Suprapubic skin (tissue), 4 donors: ENCODE measurements around the gene LRMDA. TPM values are rescaled to one million over a fixed set of nuclear protein-coding genes. Genes with fewer than 3 reads are reported as not detected.

Experiments
- DNase-seq, 2 donors: peaks; one replicate each; pipeline ENCODE4 v3.0.0-alpha.2; 2019; ENCODE audit warnings: low spot score in 2 of 2
- H3K27ac ChIP-seq: fragments of 200-600 bp; sonication (generic); one replicate; pipeline ENCODE4 v1.5.1; 2019
- H3K27me3 ChIP-seq: fragments of 200-600 bp; sonication (generic); one replicate; pipeline ENCODE4 v1.5.1; 2019
- H3K36me3 ChIP-seq: fragments of 200-600 bp; sonication (generic); one replicate; pipeline ENCODE4 v1.5.1; 2019
- H3K4me1 ChIP-seq: fragments of 200-600 bp; sonication (generic); one replicate; pipeline ENCODE4 v1.5.1; 2019
- H3K4me3 ChIP-seq: fragments of 200-600 bp; sonication (generic); one replicate; pipeline ENCODE4 v1.5.1; 2019; ENCODE audit warnings: mild to moderate bottlenecking
- H3K9me3 ChIP-seq: fragments of 200-600 bp; sonication (generic); one replicate; pipeline ENCODE4 v1.5.1; 2019
- EP300 ChIP-seq: sonication (generic); formaldehyde crosslinking; IDR thresholded peaks from one replicate; pipeline ENCODE4 v1.6.1; 2017; ENCODE audit warnings: antibody characterized with exemption
- POLR2A ChIP-seq, 2 donors: fragments of 450-650 bp; IDR thresholded peaks; one replicate each; pipeline ENCODE4 v1.6.1; 2017; ENCODE audit warnings: antibody characterized with exemption in 2 of 2, mild to moderate bottlenecking in 2 of 2, moderate library complexity in 2 of 2
- POLR2AphosphoS5 ChIP-seq, 3 donors: sonication (generic); formaldehyde crosslinking; IDR thresholded peaks; one replicate each; pipeline ENCODE4 v1.6.1; 2017; ENCODE audit warnings: antibody characterized with exemption in 3 of 3
- WGBS: methylation state at CpG from one replicate; pipeline ENCODE4 v1.1.5; 2018; 5-methylcytosine and 5-hydroxymethylcytosine counted together
- total RNA-seq, 4 donors: library from RNA; depleted of rRNA; stranded (reverse); fragments of >200 nt; gene quantifications; one replicate each; pipeline ENCODE4 v1.1.0, GENCODE V29; 2016
- TF ChIP-seq, protein P1 (sequence below), 2 donors: fragments of 200-600 bp in 1 of 2; fragments of 450-650 bp in 1 of 2; sonication (generic) in 1 of 2; IDR thresholded peaks; one replicate each; pipeline ENCODE4 v1.5.1; 2016 to 2019; ENCODE audit warnings: antibody characterized with exemption in 2 of 2, mild to moderate bottlenecking in 1 of 2, moderate library complexity in 1 of 2

The LRMDA gene
- total RNA-seq, 4 donors from 2014 or later: 0.10 to 2.9 (median 1.9) TPM; not detected in 1

- no peak overlapping the region for H3K27ac ChIP-seq
These were observed 906.2 kb downstream of the LRMDA start for GRCh38 chr10:76337641-76338040.

GRCh38 chr10:76338187-76338586, 906.8 kb downstream of the LRMDA start:
- 93% methylated on average over 2 of the region's 2 CpGs for WGBS
- H3K4me3 ChIP-seq: no peak overlapping the region
- DNase-seq: no peak
- TF ChIP-seq, protein P1, sequence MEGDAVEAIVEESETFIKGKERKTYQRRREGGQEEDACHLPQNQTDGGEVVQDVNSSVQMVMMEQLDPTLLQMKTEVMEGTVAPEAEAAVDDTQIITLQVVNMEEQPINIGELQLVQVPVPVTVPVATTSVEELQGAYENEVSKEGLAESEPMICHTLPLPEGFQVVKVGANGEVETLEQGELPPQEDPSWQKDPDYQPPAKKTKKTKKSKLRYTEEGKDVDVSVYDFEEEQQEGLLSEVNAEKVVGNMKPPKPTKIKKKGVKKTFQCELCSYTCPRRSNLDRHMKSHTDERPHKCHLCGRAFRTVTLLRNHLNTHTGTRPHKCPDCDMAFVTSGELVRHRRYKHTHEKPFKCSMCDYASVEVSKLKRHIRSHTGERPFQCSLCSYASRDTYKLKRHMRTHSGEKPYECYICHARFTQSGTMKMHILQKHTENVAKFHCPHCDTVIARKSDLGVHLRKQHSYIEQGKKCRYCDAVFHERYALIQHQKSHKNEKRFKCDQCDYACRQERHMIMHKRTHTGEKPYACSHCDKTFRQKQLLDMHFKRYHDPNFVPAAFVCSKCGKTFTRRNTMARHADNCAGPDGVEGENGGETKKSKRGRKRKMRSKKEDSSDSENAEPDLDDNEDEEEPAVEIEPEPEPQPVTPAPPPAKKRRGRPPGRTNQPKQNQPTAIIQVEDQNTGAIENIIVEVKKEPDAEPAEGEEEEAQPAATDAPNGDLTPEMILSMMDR (IDR thresholded peaks at IDR 0.05): no peak
- TF ChIP-seq POLR2A (IDR thresholded peaks at IDR 0.05) (no peak), POLR2AphosphoS5 (IDR thresholded peaks at IDR 0.05) (no peak), EP300 (no peak)
- peaks cover 2% of the 10 kb centered on the region for H3K9me3 ChIP-seq
- no peaks in the 10 kb centered on the region for H3K27me3 ChIP-seq
- no peaks in the 10 kb centered on the region for H3K36me3 ChIP-seq
- no peak overlapping the region for H3K27ac ChIP-seq
- peaks cover 2% of the 10 kb centered on the region for H3K4me1 ChIP-seq

More at GRCh38 chr10:76337641-76338040, 906.2 kb downstream of the LRMDA start:
- Histone ChIP-seq H3K4me1 (peaks cover 2% of the 10 kb centered on the region), H3K9me3 (no peaks in the 10 kb centered on the region), H3K27me3 (no peaks in the 10 kb centered on the region), H3K36me3 (no peaks in the 10 kb centered on the region), H3K4me3 (no peak overlapping the region)
- DNase-seq: no peak
- WGBS: 25% methylated on average over 1 of the region's 1 CpG
- TF ChIP-seq, protein P1 (IDR thresholded peaks at IDR 0.05): no peak
- no peak for TF ChIP-seq POLR2A (IDR thresholded peaks at IDR 0.05)
- TF ChIP-seq EP300: no peak
- no peak for TF ChIP-seq POLR2AphosphoS5 (IDR thresholded peaks at IDR 0.05)

- no peaks in the 10 kb centered on the region for H3K4me1 ChIP-seq
- no peak for DNase-seq
- peaks cover 3% of the 10 kb centered on the region for H3K9me3 ChIP-seq
- no peak overlapping the region for H3K27ac ChIP-seq
- no peak overlapping the region for H3K4me3 ChIP-seq
- 67% methylated on average over 2 of the region's 2 CpGs for WGBS
- H3K36me3 ChIP-seq: no peaks in the 10 kb centered on the region
- no peaks in the 10 kb centered on the region for H3K27me3 ChIP-seq
- TF ChIP-seq, protein P1 (IDR thresholded peaks at IDR 0.05): no peak
- TF ChIP-seq POLR2A (IDR thresholded peaks at IDR 0.05): no peak
- no peak for TF ChIP-seq EP300
- TF ChIP-seq POLR2AphosphoS5 (IDR thresholded peaks at IDR 0.05): no peak
These were observed 910.3 kb downstream of the LRMDA start for GRCh38 chr10:76341740-76342139.

GRCh38 chr10:76342996-76343395, 911.6 kb downstream of the LRMDA start:
- Histone ChIP-seq H3K27ac (no peak overlapping the region), H3K36me3 (no peaks in the 10 kb centered on the region), H3K9me3 (peaks cover 3% of the 10 kb centered on the region), H3K27me3 (no peaks in the 10 kb centered on the region), H3K4me3 (no peak overlapping the region), H3K4me1 (no peaks in the 10 kb centered on the region)
- TF ChIP-seq, protein P1 (IDR thresholded peaks at IDR 0.05): no peak
- no peak for TF ChIP-seq POLR2AphosphoS5 (IDR thresholded peaks at IDR 0.05)
- no peak for TF ChIP-seq EP300
- no peak for TF ChIP-seq POLR2A (IDR thresholded peaks at IDR 0.05)
- no peak for DNase-seq

DNA sequence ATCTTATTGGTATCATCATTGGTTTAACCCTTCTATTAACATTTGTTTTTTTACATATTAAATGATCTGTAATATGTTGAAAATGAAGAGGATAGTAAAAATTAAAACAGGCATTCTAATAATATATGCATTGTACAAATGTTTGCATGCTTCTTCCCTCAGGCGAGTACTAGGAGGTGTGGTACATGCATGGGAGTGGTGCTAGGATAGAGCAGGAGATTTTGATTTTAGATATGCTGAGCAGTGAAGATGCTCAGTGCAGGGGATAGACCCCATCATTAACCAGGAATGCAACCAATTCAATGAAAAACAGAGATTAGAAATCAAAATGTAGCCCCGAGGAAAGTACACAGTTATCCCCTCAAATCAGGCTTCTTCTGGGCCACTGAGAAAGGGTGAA, 916.4 kb downstream of the LRMDA start:
- no peak for DNase-seq
- Histone ChIP-seq H3K27ac (no peak overlapping the region), H3K4me3 (no peak overlapping the region), H3K4me1 (no peaks in the 10 kb centered on the region), H3K36me3 (no peaks in the 10 kb centered on the region), H3K27me3 (no peaks in the 10 kb centered on the region), H3K9me3 (peaks cover 3% of the 10 kb centered on the region)
- 68% methylated on average over 2 of the region's 2 CpGs for WGBS
- TF ChIP-seq EP300: no peak
- TF ChIP-seq, protein P1 (IDR thresholded peaks at IDR 0.05): no peak
- no peak for TF ChIP-seq POLR2AphosphoS5 (IDR thresholded peaks at IDR 0.05)
